DMS 273 treated with DMSO at 0.1 percent for 48 hours (cell line): ENCODE data around the gene TOR2A.

Experiments
- DNase-seq: peaks from one replicate; lab custom pipeline; 2025; lab: John Stamatoyannopoulos, UW

TOR2A gene

GRCh38 chr9:127742435-127743088, 7.5 kb upstream of the TOR2A start:
- DNase-seq, result peak; percentile 82

- no peak for DNase-seq
Observed at GRCh38 chr9:127741831-127742434, 6.8 kb upstream of the TOR2A start.

GRCh38 chr9:127739614-127740330, 4.7 kb upstream of the TOR2A start:
- no peak for DNase-seq

DNA sequence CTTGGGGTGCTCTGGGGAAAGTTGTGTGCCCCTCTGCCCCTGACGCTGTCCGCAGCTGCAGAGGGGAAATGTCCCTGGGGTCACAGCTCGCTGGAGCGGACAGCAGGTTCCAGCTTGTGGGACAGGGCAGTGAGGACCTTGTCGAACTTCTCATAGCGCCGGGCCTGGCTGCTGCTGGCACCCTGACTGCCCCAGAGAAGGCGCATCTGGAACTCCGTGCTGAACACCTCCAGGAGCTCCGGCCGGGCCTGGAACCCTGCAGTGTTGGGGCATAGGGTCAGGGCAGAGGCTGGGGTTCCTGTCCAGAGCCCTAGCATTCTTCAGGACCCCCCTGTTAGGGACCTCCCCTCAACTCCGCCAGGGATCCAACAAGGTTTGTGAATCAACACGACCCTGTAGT, 3.6 kb upstream of the TOR2A start:
- DNase-seq, result no peak

- DNase-seq, result no peak
Observed at GRCh38 chr9:127735530-127736185, 564 bp upstream of the TOR2A start.

DNA sequence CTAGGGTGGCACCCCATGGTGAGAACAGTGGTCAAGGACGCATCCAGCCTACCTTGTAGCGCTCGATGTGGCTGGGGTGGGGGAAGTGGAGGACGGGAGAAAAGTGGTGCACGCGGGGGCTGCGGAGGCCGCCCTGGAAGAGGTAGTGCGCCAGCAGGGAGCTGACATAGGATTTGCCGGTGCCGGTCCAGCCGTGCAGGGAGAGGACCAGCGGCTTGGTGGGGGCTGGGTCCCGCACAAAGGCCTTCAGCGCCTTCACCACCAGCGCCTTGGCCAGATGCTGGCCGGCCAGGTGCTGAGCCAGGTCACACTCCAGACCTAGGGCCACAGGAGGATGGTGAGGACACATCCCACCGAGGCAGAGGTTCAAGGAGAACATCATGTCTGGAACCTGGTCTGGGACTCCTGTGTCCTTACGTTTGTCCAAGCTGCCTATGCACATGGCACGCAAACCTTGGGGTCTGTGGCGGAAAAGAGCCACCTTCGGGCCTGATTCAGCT, 797 bp downstream of the TOR2A start:
- DNase-seq, result no peak

GRCh38 chr9:127733614-127734013, 1.5 kb downstream of the TOR2A start:
- DNase-seq, result no peak

DNA sequence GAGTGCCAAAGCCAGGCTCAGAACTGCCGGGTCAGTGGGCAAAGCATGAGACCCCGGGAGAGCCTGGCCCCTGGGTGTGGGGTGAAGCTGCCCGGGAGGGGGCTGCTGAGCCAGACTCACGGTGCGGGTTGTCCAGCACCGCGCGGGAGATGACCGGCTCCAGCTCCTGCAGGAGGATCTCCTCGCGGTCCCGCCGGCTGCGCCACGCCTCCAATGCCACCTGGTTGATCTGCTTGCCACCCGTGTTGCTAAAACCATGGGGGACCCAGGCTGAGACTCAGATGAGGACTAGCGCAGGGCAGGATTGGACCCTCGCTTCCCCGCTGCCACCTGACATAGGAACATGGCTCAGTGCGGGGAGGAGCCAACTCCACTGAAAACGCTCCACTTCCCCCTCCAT, 2.6 kb downstream of the TOR2A start:
- DNase-seq, result no peak

GRCh38 chr9:127731938-127732337, 3.2 kb downstream of the TOR2A start:
- no peak for DNase-seq

DNA sequence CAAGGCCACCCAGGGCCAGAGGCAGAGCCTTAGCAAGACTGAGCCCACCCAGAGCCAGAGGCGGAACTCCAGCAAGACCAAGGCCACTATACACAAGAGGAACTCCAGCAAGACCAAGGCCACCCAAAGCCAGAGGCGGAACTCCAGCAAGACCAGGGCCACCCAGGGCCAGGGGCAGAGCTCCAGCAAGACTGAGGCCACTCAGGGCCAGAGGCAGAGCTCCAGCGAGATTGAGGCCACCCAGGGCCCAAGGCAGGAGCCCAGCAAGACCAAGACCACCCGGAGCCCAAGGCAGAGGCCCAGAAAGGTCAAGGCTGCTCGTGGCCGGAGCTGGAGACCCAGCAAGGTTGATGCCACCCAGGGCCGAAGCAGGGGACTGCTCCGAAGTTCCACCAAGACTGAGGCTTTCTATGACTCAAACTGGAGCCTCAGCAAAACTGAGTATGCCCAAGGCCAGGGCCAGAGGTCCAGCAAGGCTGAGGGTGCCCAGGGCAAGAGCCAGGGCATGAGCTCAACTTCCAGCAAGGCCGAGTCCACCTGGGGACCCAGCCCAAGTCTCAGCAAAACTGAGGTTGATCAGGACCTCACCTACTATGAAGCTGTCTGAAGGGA, 4.2 kb downstream of the TOR2A start:
- no peak for DNase-seq

- DNase-seq, result no peak
Observed at GRCh38 chr9:127730262-127730661, 4.8 kb downstream of the TOR2A start.

DNA sequence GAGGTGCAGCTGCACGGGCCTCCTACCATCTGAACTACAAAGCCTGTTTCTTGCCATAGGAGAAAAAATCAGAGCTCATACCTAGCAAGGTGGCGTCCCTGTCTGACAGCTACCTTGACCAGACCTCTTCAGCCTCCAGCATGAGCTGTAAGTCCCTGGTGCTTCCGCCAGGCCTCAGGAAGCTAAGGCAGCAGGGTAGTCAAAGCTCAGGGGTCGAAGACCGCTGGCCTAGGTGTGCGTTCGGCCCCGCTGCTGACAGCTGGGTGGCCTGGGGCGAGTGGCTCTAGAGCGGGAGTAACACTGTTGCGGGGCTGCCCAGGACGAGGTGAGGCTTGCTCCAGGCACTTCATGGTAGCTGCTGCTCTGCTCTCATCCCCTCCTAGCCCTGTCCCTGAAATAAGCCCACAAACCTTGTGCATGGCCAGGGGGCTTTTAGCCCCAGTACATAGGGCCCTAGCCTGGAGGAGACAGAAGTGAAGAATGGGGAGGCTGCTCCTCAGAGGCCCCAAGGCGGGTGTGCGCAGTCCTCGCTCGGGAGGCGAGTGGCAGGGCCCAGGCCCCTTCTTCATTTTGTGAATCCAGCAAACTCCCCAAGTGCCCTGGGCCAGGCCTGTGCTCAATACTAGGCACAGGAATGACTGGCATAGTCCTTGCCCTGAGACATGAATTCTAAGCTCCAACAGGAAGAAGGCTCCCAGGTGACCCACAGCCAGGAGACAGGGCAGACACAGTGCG, 5.4 kb downstream of the TOR2A start:
- no peak for DNase-seq

GRCh38 chr9:127728808-127729207, 6.3 kb downstream of the TOR2A start:
- no peak for DNase-seq

DNA sequence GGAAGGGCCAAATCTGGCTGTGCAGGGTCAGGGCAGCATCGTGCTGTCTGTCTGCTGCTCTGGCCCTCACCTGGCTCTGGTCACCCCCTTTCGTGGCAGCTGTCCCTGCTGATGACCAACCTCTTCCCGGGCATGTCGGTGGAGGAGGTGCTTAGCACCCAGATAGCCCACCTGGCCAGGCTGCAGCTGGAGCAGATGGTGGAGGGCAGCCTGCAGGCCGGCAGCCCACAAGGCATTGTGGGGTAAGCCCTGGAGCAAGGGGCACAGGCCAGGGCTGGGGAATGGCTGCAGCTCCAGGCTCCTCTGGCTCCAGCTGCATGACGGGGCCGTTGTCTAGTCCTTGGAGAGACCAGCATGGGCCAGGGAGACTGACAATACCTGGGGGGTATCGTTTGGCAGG, 8.2 kb downstream of the TOR2A start:
- no peak for DNase-seq

DNA sequence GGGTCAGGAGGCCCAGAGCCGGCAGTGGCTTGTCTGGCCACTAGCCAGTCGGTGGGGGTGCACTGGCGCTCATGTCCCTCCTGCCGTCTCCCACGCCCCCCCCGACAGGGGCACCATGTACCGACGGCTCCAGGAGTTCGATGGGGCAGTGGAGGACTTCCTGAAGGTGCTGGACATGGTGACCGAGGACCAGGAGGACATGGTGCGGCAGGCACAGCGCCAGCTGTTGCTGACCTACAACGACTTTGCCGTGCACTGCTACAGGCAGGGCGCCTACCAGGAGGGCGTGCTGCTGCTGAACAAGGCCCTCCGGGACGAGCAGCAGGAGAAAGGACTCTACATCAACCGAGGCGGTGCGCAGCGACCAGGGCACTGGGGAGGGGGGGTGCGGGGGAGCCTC, 11.1 kb downstream of the TOR2A start:
- no peak for DNase-seq

DNA sequence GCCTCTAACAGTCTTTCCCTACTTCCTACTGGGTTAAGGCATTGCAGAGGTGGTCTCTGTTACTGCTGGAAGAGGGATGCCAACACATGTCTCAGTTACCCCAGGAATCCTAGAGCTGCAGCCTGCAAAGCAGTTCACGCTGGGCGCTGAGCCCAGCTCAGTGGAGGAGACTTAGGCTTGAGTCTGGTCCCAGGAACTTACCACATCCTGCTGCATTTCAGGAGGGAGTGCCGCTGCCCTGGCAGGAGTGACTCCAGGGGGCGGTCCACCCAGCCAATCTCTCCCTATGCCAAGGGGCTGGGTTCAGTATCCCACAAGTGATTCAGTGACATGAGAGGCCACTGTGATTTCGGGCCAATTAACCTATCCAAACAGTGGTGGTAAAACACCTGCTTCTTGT, 11.7 kb downstream of the TOR2A start:
- no peak for DNase-seq

GRCh38 chr9:127723013-127723412, 12.1 kb downstream of the TOR2A start:
- DNase-seq, result no peak

DNA sequence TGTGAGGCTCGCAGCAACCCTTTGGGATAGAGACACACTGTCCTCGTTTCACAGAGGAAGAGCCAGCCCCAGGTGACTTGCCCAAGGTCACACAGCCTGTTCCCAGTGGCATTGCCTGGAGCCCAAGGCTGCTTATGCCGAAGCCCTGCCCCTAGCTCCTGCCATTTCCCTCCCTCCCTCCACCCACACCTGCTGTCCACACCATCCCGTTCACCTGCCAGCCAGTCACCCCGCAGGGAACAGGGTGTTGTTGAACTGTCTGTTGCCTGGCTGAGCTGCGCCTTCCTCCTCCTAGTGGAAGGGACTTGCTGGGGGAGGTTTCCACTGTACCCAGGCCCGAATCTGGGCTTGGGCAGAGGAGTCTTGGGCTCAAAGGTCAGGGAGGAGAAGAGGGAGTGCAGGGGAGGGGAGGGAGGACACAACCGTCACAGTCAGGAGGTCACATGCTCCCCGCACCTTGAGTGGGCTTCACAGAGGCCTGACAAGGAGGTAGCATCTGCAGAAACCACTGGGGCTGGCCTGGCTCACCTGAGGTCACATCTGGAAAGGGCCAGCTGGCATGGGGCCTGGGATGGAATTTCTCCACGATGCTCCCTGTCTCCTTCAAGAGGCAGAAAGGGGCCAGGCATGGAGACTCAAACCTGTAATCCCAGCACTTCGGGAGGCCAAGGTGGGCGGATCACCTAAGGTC, 12.9 kb downstream of the TOR2A start:
- no peak for DNase-seq

- DNase-seq, result no peak
Observed at GRCh38 chr9:127721391-127721821, 13.7 kb downstream of the TOR2A start.

DNA sequence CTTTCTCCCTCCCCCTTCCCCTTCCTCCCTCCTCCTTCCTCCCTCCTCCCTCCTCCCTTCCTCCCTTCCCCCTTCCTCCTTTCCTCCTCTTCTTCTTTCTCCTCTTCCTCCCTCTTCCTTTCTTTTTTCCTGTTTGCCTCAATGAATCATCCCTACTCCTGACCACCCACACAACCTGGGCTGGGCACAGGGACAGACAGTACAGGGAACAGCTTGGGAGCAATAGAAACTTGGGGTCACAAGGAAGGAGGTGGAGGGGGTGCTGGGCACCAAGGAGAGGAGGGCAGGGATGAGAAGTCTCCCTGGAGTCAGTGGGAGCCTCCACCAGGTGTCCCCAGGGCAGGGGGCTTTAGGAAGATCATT, 14.2 kb downstream of the TOR2A start:
- DNase-seq, result no peak
